ENCODE results near the gene ABHD16A.

The ABHD16A gene

DNA sequence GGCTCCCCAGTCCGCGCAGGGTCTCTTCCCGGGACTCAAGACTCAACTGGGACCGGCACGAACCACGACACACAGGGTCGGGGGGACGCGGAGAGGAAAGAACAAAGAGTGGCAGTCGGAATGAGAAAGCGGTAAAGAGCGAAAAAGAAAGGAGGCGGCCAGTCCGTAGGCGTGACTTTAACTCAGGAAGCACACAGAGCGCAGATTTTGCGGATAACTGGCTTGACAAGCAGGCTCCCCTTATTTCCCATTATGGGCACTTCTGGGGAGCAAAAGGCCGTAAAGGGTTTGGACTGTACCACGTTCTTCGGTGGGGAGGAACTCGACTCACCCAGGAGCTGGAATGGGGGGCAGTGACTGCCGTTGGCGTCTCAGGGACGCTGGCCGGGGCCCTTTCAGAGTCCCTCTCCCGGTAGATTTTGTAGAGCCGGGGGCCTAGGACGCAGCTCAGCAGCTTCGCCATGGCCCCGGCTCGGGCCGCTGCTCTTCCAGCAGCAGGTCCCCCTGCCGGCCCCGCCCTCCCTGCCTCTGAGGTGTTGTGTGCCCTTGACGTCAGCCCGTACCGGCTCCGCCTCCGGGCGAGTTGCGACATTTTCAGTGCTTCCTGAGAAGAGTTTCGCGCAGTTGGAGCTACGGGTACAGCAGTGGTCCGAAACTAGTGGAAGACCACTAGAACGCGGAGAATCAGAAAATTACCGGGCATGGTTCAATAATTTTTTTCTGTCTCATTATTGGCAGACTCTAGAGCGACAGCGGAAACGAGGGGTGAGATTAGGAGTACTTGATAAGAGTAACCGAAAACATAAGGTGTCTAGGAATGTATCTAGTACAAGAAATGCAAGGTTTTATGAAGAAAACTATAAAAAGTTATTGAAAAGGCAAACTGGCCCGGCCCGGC lies at the start of gene ABHD16A:
TSS of gene ABHD16A (minus strand) at position 506 of the 898 bp plus-strand sequence. CDS start at position 463, 43 bp downstream.
- peak; percentile 95 for DNase-seq (ENCODE audit: low read depth)

DNA sequence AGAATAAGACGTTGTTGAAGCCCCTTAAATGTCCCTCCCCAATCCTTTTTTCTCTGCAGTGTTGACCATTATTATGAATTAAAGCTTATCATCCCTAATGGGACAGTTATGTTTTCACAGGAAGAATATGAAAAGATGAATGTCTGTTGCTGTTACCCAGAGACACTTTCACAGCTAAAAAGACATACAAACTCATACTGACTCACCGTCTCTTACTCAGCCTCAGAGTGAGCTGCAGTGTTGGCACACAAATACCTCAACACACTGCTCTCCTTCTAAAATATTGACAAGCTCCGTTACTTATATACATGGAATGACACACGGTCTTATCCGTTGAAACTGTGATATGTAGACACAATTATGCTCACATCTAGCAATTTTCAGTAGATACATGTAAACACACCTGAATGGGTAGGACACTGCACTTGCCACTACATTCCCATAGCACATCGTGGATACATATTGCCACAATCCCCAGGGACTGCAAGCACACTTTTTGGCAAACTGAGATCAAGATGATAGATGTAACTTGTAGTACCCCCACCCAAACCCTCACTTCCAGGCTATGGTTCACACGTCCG lies 49.7 kb upstream of the ABHD16A start:
- DNase-seq (ENCODE audit: low read depth): no peak

DNA sequence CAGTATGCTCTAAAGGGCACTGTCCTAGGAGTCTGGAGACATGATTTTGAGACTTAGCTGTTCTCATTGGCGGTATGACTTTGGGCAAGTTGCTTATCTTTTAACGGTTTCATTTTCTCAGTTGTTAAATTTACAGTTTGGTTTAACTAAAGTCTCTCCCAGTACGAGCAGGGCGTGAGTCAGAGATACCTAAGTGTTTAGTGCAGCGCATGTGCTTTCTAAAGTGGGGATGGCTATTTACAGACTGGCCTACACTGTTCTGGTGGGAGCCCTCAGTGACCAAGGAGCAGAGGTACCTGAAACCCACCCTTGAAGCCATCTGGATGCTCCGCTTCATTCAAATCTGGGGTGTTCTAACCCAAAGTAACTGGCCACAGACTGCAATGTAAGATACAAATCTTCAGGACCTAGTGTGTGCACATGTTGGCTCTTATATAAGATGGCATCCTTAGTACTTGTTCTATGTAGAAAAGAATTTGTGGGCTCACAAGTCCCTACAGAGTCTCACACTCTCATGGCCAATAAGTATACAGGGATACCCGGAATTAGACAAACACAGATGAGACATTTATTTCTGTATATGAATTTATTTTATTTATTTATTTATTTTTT lies 47.4 kb upstream of the ABHD16A start:
- DNase-seq (ENCODE audit: low read depth): no peak

DNA sequence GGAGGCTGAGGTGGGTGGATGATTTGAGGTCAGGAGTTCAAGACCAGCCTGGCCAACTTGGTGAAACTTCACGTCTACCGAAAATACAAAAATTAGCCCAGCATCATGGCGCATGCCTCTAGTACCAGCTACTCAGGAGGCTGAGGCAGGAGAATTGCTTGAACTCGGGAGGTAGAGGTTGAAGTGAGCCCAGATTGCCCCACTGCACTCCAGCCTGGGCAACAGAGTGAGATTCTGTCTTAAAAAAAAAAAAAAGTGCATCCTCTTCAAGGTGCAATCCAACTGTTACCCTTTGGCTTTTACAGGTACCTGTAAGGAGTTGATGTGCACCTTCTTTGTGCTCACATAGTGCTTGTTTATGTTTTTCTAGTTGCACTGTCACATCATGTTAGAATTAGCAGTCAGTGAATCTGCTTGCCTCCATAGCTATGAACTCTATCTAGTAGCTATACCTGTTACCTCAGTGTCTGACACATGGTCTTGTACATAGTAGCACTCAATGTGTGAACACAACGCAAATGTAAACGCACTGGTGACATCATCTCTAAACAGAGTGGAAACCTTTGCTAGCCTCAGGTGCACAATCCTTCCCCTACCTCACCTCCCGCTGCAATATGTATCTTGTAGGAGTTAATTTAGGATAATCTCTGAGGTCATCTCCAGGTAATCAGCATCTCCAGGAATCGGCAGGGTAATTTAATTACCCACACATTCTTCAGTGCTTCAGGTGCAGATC lies 46.3 kb upstream of the ABHD16A start:
- no peak for DNase-seq (ENCODE audit: low read depth)

DNA sequence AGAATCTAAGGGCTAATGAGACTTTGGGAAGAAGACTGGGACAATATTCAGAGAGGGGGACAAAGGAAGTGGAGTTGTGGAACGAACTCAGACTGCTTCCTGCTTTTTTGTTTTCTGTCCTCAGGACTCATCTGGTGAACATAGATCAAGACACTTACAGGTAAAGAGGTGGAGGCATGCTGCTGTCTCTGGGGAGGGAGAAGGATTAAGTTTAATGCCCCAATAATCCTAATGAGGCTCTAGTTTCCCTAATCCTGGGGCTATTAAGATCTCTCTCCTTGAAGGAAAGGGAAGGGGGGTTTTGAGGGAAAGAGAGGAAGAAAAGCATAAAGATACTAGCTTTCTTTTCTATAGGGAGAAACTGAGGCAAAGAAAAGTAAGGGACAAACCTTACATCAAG lies 41.3 kb upstream of the ABHD16A start:
- no peak for DNase-seq (ENCODE audit: low read depth)

DNA sequence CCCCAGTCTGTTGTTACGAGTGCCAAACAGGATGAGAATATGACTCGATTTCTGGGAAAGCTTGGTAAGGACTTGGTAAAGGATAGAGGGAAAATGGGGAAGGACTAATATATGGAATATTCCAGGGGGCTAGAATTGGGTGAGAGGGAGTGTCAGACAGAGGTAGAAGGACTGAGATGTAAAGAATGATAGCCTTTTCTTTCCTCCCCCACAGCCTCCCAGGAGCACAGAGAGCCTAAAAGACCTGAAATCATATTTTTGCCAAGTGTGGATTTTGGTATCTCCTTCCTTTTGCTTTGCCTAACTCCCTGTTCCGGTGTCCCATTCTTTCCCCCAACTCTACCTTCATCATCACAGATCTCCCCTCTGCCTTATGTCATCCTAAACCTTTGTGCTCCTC lies 39.8 kb upstream of the ABHD16A start:
- DNase-seq (ENCODE audit: low read depth): no peak

DNA sequence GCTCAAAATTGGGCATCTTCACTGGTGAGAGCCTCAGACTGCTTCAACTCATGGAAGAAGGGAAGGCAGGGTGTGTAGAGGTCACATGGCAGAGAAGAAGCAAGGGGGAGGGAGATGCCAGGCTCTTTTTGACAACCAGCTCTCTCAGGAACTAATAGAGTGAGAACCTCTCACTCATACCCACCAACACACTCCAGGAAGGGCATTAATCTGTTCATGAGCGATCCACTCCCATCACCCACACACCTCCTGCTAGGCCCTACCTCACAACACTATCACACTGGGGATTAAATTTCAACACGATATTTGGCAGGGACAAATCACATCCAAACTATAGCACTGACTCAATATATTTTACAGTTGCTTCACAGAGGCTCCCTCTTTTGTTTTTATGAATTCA lies 38.7 kb upstream of the ABHD16A start:
- DNase-seq (ENCODE audit: low read depth): no peak

DNA sequence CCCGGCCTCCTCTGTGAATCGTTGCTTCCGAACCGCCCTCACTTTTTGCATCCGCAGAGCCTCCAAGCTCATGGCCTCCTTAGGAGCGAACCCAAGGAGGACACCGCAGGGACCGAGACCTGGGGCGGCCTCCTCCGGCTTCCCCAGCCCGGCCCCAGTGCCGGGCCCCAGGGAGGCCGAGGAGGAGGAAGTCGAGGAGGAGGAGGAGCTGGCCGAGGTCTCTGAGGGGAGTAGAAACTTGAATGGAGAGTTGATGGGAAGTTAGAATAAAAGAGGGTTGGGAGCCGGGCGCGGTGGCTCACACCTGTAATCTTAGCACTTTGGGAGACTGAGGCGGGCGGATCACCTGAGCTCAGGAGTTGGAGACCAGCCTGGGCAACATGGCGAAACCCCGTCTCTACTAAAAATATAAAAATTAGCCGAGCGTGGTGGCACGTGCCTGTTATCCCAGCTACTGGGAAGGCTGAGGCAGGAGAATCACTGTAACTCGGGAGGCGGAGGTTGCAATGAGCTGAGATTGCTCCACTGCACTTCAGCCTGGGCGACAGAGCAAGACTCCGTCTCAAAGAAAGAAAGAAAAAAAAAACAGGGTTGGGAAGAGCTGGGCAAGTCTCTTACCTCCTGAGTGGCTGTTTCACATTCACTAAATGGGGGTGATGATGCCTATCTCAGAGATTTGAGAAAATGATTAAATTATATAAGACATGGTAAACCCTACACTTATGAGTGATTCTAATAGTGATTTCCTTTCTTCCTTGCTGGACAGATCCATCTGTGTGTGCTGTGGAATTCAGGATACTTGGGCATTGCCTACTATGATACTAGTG lies 37.5 kb upstream of the ABHD16A start:
- DNase-seq (ENCODE audit: low read depth): no peak

DNA sequence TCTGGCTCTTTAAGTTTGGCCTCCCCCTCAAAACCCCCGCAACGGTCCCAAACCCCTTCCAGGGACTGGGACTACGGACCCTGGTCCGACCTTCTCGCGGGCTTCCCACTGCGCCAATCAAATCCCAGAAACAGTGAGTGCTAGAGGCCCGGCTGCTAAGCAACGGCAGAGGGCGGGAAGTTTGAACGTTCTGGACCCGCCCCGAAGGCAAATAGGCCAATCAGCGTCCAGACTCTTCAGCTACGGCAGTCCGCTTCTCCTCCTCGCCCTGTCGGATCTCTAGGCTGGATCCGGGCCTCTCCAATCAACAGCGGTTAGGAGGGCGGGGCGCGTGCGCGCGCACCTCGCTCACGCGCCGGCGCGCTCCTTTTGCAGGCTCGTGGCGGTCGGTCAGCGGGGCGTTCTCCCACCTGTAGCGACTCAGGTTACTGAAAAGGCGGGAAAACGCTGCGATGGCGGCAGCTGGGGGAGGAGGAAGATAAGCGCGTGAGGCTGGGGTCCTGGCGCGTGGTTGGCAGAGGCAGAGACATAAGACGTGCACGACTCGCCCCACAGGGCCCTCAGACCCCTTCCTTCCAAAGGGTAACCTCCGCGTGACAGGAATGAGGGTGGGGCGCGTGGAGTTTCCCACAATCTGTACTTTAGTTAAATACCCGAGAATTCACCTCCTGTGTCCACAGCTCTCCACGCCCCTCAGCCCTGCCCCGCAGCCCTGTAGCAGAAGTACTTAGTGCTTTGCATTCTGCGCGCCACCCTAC lies 36.7 kb upstream of the ABHD16A start, which contains the start of gene MSH5:
TSS of gene MSH5 (plus strand) at position 367 of the 758 bp plus-strand sequence. CDS start 462 bp downstream, outside the sequence.
- peak; percentile 88 for DNase-seq (ENCODE audit: low read depth)

DNA sequence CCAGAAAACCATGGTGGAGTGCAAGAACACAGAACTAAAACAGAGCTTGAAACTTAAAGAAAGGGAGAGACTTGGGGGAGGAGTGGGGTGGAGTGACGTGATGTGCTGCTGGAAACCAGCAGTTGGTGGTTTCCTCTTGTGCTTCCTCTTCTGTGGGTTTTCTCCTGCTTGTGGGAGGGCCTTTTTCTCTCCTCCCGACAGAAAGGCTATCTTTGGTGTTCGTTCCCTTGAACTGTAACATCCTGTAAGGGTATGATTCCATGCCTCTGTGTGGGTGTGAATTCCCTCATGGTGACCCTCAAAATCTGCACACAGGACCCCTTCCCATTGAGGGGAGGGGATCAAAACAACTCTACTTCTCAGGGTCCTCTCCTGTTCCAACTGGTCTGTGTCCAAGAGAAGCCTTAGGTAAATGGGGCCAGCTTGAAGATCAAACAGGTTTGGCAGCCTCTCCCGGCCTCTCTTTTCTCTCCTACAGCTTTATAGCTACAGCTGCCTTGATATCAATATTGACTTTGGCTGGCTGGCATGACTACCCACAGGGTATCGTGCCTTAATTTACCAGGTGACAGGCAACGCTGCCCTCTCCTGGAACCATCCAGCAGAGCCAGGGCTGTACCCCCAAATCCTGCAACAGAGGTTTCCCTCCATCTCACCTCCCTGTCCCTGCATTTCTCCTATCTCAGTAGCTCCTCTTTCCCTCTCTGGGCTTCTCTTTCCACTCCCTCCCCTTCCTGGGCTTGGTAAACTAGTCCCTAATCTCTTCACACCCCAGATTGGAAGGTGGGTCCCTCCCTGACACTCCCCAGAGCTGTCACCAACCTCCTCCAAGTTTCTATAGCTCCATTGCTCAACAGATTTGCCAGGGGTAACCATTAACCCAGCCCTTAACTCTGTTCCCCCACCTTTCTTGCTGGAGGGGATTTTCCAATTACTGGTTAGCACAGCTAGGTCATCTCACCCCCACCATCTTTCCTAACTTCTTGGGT lies 35.2 kb upstream of the ABHD16A start:
- no peak for DNase-seq (ENCODE audit: low read depth)

DNA sequence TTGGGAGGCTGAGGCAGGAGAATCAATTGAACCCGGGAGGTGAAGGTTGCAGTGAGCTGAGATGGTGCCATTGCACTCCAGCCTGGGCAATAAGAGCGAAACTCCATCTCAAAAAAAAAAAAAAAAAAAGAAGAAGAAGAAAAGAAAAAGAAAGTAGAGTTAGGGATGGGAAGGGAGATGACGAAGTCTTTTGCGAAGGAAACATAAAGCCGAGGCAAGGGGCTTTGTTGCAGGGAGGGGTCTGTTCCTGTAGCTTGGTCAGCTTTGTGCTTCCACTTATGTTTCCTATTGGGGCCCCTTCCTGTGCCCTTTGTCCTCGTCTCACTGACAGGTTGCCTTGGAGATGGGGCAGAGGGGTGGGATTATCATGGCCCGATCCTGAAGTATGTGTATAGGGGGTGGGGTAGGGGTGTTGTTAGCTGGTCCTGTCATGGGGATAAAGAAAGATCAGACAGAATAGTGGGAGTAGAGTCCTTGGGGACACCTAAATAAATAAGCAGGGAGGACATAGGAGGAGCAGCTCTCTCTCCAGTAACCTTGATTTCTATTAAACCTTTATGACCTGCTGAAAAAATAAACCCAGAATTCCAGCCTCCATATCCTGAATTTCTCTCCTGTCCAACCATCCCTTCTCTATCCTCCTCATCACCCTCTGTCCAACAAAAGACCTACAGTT lies 34.3 kb upstream of the ABHD16A start:
- DNase-seq (ENCODE audit: low read depth): no peak

DNA sequence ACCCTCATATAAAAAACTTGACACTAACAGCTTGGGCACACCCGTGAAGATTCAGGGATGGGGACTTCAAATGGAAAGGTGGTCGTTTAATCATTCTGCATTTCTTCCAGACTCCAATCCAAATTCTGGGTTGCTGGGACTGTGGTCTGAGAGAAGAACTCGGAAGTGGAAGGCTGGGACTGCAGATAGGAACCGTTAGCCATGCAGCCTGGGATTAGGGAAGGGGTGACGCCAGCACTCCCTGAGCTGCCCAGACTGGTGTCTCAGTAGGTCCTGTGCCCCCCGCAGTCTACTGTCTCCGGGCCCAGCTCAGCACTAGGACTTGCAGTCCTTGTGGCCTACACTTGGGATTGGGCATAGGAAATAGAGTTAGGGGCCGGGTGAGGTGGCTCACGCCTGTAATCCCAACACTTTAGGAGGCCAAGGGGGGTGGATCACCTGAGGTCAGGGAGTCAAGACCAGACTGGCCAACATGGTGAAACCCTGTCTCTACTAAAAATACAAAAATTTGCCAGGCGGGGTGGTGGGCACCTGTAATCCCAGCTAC lies 33.7 kb upstream of the ABHD16A start:
- no peak for DNase-seq (ENCODE audit: low read depth)

DNA sequence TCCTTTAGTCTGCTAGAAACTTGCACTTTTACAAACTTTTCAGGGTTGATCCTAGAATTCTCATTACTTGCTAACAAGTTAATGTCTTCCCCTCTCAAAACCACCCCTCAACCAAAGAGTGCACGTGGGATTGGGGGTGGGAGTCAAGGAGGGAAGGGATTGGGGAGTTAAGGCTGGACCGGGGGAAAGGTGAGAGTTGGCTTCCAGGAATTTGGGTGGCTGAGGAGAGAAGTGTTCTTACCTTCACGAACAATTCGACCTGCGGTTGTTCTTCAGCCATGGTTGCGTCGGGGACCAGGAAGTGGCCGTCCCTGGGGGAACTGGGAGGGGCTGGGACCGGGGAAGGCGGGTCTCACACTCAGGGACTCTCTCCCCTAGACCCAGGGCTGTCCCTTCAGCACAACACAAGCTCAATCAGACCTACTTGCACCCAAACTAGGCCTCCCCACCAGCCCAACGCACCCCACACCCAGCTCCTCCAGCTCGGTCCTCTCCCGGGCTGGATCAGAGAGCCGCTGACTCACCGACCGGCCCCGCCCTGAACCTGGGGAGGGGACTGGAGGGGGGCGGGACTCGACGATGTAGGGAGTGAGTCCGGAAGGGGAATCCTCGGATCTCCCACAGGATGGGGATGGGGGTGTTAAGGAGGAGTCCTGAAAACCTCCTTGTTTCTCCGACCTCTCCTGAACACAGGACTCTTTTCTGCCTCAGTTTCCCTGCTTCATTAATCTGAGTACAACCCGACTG lies 33.1 kb upstream of the ABHD16A start, which contains the start of gene CLIC1:
TSS of gene CLIC1 (minus strand) at position 510 of the 747 bp plus-strand sequence. CDS start at position 280, 230 bp downstream.
- peak; percentile 54 for DNase-seq (ENCODE audit: low read depth)

DNA sequence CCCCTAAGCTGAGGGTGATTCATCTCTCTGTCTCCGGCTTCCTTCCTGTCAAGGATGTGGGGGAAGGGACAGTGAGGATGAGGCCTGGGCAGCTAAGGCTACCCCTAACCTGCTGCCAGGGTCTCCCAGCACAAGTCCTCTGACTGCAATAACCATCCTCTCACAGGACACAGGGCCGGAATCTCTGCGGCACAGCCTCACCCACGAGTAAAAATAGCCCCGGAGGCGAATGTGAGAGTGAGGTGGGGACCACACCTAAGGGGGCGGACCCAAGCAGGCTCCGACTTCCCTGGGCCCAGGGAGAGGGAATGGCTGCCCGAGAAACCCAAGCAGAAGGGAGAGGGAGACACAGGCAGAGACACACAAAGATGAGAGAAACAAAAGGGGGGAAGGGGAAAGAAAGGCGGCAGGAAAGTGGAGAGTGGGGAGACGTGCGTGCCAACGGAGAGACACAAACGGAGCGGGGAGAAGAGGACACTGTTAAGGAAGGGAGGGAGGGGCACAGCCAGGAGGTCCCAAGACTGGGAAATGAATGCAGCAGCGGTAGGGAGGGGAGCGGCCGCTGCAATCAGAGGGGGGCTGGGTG lies 31.8 kb upstream of the ABHD16A start:
- no peak for DNase-seq (ENCODE audit: low read depth)

DNA sequence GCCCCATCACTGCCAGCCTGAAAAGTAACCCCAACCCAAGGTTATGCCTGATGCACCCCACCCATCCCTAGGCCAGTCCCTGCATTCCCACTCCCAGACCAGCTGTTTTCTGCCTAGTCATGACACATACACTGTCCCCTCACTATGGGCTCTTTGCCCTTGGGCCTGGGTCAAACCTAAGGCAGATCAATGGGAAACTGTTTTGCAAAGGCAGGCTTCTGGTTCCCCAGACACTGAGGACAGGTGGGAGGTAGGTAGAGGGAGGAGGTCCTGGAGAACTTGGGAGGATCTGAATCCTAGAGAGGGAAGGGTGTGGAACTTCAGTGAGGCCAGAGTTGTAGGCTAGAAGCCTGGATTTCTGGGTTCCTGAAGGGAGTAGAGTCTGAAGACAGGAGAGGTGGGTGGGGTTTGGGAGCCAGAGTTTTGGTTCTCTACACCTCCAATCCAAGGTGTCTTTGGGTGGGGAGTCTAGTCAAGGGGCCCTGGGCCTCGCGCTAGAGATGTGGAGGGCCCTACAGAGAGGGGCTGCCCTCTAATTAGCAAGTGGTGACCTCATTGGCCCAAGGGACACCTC lies 31.2 kb upstream of the ABHD16A start:
- no peak for DNase-seq (ENCODE audit: low read depth)

DNA sequence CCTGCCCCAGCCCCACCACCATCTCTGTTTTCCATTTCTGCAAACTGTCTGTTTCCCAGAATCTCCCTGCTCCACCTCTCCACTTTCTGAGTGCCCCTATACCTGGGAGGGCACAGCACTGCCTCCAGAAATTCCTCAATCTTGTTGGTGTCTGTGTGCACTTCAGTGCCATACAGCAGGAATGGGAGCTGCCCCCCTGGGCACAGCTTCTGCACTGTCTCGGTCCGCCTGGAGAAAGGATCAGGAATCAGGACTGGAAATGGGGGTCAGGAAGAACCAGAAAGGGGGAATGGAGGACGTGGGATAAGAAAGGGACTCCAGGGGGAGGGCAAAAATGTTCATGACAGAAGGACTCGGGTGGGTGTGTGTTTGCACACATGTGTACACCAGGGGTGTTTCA lies 30.6 kb upstream of the ABHD16A start:
- DNase-seq (ENCODE audit: low read depth): no peak

DNA sequence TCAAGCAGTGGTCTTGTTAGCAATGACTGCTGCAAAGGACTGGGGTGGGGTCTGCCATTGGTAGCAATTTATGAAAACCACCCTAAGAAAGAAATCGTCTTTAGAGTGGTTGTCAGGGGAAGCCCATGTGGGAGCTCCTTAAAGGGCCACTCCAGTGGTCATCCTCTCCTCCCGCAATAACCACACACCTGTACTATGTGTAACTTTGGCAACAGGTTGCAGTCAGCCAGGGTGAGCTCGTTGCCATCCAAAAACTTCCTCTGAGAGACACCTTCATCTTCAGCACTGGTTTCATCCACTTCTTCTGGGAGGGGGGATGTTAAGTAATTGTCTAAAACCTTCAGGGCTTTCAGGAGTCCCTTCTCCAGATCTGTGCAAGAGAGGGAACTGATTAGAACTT lies 28.9 kb upstream of the ABHD16A start:
- no peak for DNase-seq (ENCODE audit: low read depth)

All from stimulated activated CD8-positive, alpha-beta memory T cell treated with anti-CD3 and anti-CD28 coated beads, Interleukin-15, amount 100 ng/mL, for 1 hour (primary cell).